Mesenchymal stem cell (in vitro differentiated cells and primary cell): ENCODE data around the gene GLI3.

ENCODE experiments used
- DNase-seq: peaks from one replicate; pipeline ENCODE4 v3.0.0-alpha.2; 2013
- H2AFZ ChIP-seq: one replicate; pipeline ENCODE4 v1.6.1; 2013; ENCODE audit warnings: low read depth, mild to moderate bottlenecking, control low read depth, inconsistent platforms, low read length, moderate library complexity
- H2AK5ac ChIP-seq: 2 replicates; pipeline ENCODE4 v1.6.1; 2013; ENCODE audit warnings: low read length, moderate library complexity, mild to moderate bottlenecking, inconsistent platforms; ENCODE audit not compliant: severe bottlenecking
- H2BK120ac ChIP-seq: one replicate; pipeline ENCODE4 v1.6.1; 2013; ENCODE audit warnings: low read depth, mild to moderate bottlenecking, inconsistent platforms, low read length, moderate library complexity
- H2BK12ac ChIP-seq, 2 experiments: one replicate each; pipeline ENCODE4 v1.6.1; 2013; ENCODE audit warnings: inconsistent platforms in 2 of 2, low read length in 2 of 2, mild to moderate bottlenecking in 2 of 2, moderate library complexity in 2 of 2, control low read depth in 1 of 2
- H2BK15ac ChIP-seq: one replicate; pipeline ENCODE4 v1.6.1; 2013; ENCODE audit warnings: mild to moderate bottlenecking, low read depth, inconsistent platforms; ENCODE audit not compliant: poor library complexity, severe bottlenecking
- H2BK5ac ChIP-seq: 2 replicates; pipeline ENCODE4 v1.6.1; 2013; ENCODE audit warnings: low read depth, mild to moderate bottlenecking, low read length, control low read depth, inconsistent platforms; ENCODE audit not compliant: poor library complexity, severe bottlenecking
- H3K14ac ChIP-seq, 2 experiments: one replicate each; pipeline ENCODE4 v1.6.1; 2013; ENCODE audit warnings: inconsistent platforms in 2 of 2, low read length in 2 of 2, control low read depth in 1 of 2, mild to moderate bottlenecking in 1 of 2, moderate library complexity in 1 of 2
- H3K18ac ChIP-seq, 2 experiments: one replicate each; pipeline ENCODE4 v1.6.1; 2013; ENCODE audit warnings: inconsistent platforms in 2 of 2, low read length in 2 of 2, control low read depth in 1 of 2, low read depth in 1 of 2, mild to moderate bottlenecking in 1 of 2
- H3K23ac ChIP-seq, 2 experiments: one replicate each; pipeline ENCODE4 v1.6.1; 2013; ENCODE audit warnings: inconsistent platforms in 2 of 2, low read length in 2 of 2, mild to moderate bottlenecking in 2 of 2, moderate library complexity in 2 of 2, control low read depth in 1 of 2
- H3K27ac ChIP-seq: 2 replicates; pipeline ENCODE4 v1.5.1; 2013; ENCODE audit warnings: mild to moderate bottlenecking, moderate library complexity, low read length, control low read depth, inconsistent platforms; ENCODE audit not compliant: poor library complexity, severe bottlenecking
- H3K27me3 ChIP-seq, 2 experiments: 2 replicates each; pipeline versions ENCODE4 v1.6.1 to v1.7.0; 2013; ENCODE audit warnings: low read length in 2 of 2, mild to moderate bottlenecking in 2 of 2, moderate library complexity in 2 of 2, control low read depth in 1 of 2, inconsistent platforms in 1 of 2; ENCODE audit not compliant: control insufficient read depth in 1 of 2, insufficient read depth in 1 of 2
- H3K36me3 ChIP-seq, 2 experiments: 2 replicates each; pipeline versions ENCODE4 v1.6.1 to v1.7.0; 2013; ENCODE audit warnings: low read length in 2 of 2, control low read depth in 1 of 2, inconsistent platforms in 1 of 2, low read depth in 1 of 2, mild to moderate bottlenecking in 1 of 2; ENCODE audit not compliant: insufficient read depth in 2 of 2, control insufficient read depth in 1 of 2
- H3K4ac ChIP-seq, 2 experiments: one replicate each; pipeline ENCODE4 v1.6.1; 2013; ENCODE audit warnings: inconsistent platforms in 2 of 2, low read length in 2 of 2, mild to moderate bottlenecking in 2 of 2, moderate library complexity in 2 of 2, control low read depth in 1 of 2, low read depth in 1 of 2
- H3K4me1 ChIP-seq: 2 replicates; pipeline ENCODE4 v1.6.1; 2013; ENCODE audit warnings: low read depth, low read length, control low read depth; ENCODE audit not compliant: control insufficient read depth, insufficient read depth
- H3K4me2 ChIP-seq: 2 replicates; pipeline ENCODE4 v1.6.1; 2013; ENCODE audit warnings: low read length, mild to moderate bottlenecking, inconsistent platforms; ENCODE audit not compliant: poor library complexity, severe bottlenecking
- H3K4me3 ChIP-seq, 2 experiments: 2 replicates each; pipeline versions ENCODE4 v1.5.1 to v1.7.0; 2013; ENCODE audit warnings: low read length in 2 of 2, mild to moderate bottlenecking in 2 of 2, control low read depth in 1 of 2, low read depth in 1 of 2; ENCODE audit not compliant: insufficient read depth in 1 of 2
- H3K79me1 ChIP-seq: replicated peaks from 2 replicates; pipeline ENCODE4 v1.6.1; 2013; ENCODE audit warnings: mild to moderate bottlenecking, control low read depth, low read length, inconsistent platforms; ENCODE audit not compliant: poor library complexity, severe bottlenecking
- H3K9ac ChIP-seq: 2 replicates; pipeline ENCODE4 v1.7.0; 2013; ENCODE audit warnings: mild to moderate bottlenecking, low read length, moderate library complexity
- H3K9me3 ChIP-seq: 2 replicates; pipeline ENCODE4 v1.7.0; 2013; ENCODE audit warnings: mild to moderate bottlenecking, low read length; ENCODE audit not compliant: control insufficient read depth
- H4K8ac ChIP-seq: one replicate; pipeline ENCODE4 v1.6.1; 2013; ENCODE audit warnings: inconsistent platforms, mild to moderate bottlenecking, low read length, moderate library complexity
- H4K91ac ChIP-seq: one replicate; pipeline ENCODE4 v1.6.1; 2013; ENCODE audit warnings: mild to moderate bottlenecking, low read length, inconsistent platforms
- WGBS: methylation state at CpG from one replicate; pipeline ENCODE4 v1.1.7; 2013; ENCODE audit warnings: mixed read lengths; 5-methylcytosine and 5-hydroxymethylcytosine counted together

GLI3 gene

GRCh38 chr7:42125321-42125720 lies 111.7 kb downstream of the GLI3 start:
- H4K8ac ChIP-seq, result no peak overlapping the region
- H2BK12ac ChIP-seq, result no peak overlapping the region
- no peak overlapping the region for H3K23ac ChIP-seq
- H3K9me3 ChIP-seq, result no peaks in the 10 kb centered on the region
- H2AFZ ChIP-seq, result no peak overlapping the region
- no peak overlapping the region for H2BK5ac ChIP-seq
- peaks cover 10% of the 10 kb centered on the region for H3K79me1 ChIP-seq
- no peak overlapping the region for H3K4me3 ChIP-seq
- no peak overlapping the region for H3K18ac ChIP-seq
- no peak overlapping the region for H3K9ac ChIP-seq
- H3K27ac ChIP-seq, result no peak overlapping the region
- peaks cover 0 to 4% of the 10 kb centered on the region in 2 experiments for H3K36me3 ChIP-seq
- no peak overlapping the region for H3K4ac ChIP-seq
- H3K14ac ChIP-seq, result no peak overlapping the region
- no peak overlapping the region for H4K91ac ChIP-seq
- H3K27me3 ChIP-seq, result no peaks in the 10 kb centered on the region
- no peak overlapping the region for H2BK15ac ChIP-seq
- no peak overlapping the region for H2BK120ac ChIP-seq
- 62% methylated on average over 8 of the region's 8 CpGs for WGBS
- no peak overlapping the region for H3K4me2 ChIP-seq
- no peaks in the 10 kb centered on the region for H3K4me1 ChIP-seq
- no peak overlapping the region for H2AK5ac ChIP-seq
- DNase-seq, result no peak

GRCh38 chr7:42123716-42124115 lies 113.3 kb downstream of the GLI3 start:
- Histone ChIP-seq H4K8ac (no peak overlapping the region), H2AFZ (no peak overlapping the region), H3K4ac (no peak overlapping the region), H3K36me3 (peaks cover 0 to 4% of the 10 kb centered on the region in 2 experiments), H3K4me1 (no peaks in the 10 kb centered on the region), H2BK15ac (no peak overlapping the region), H2BK120ac (no peak overlapping the region), H2BK12ac (no peak overlapping the region), H3K4me3 (no peak overlapping the region), H2AK5ac (no peak overlapping the region), H3K18ac (no peak overlapping the region), H2BK5ac (no peak overlapping the region), H3K27ac (no peak overlapping the region), H3K4me2 (no peak overlapping the region), H3K23ac (no peak overlapping the region), H3K27me3 (no peaks in the 10 kb centered on the region), H3K9ac (no peak overlapping the region), H3K9me3 (no peaks in the 10 kb centered on the region), H3K79me1 (peaks cover 11% of the 10 kb centered on the region), H4K91ac (no peak overlapping the region), H3K14ac (no peak overlapping the region)
- DNase-seq, result no peak
- WGBS, result 96% methylated on average over 4 of the region's 6 CpGs

- Histone ChIP-seq H3K36me3 (peaks cover 0 to 4% of the 10 kb centered on the region in 2 experiments), H3K14ac (no peak overlapping the region), H4K91ac (no peak overlapping the region), H2BK5ac (no peak overlapping the region), H3K4me1 (no peaks in the 10 kb centered on the region), H3K9ac (no peak overlapping the region), H3K4me3 (no peak overlapping the region), H3K79me1 (peaks cover 10% of the 10 kb centered on the region), H3K27me3 (no peaks in the 10 kb centered on the region), H3K4me2 (no peak overlapping the region), H3K18ac (no peak overlapping the region), H2BK15ac (no peak overlapping the region), H2AK5ac (no peak overlapping the region), H3K23ac (no peak overlapping the region), H3K9me3 (no peaks in the 10 kb centered on the region), H2BK12ac (no peak overlapping the region), H3K4ac (no peak overlapping the region), H4K8ac (no peak overlapping the region), H2BK120ac (no peak overlapping the region), H2AFZ (no peak overlapping the region), H3K27ac (no peak overlapping the region)
- no peak for DNase-seq
- 99% methylated on average over 8 of the region's 8 CpGs for WGBS
Measured at GRCh38 chr7:42120191-42120590, 116.8 kb downstream of the GLI3 start.

- Histone ChIP-seq H2BK15ac (no peak overlapping the region), H4K8ac (no peak overlapping the region), H3K9me3 (no peaks in the 10 kb centered on the region), H2BK5ac (no peak overlapping the region), H3K36me3 (no peaks in the 10 kb centered on the region), H3K4me3 (no peak overlapping the region), H3K27me3 (no peaks in the 10 kb centered on the region), H3K23ac (no peak overlapping the region), H3K4me2 (no peak overlapping the region), H3K4ac (no peak overlapping the region), H3K18ac (no peak overlapping the region), H2BK120ac (no peak overlapping the region), H3K79me1 (peaks cover 8% of the 10 kb centered on the region), H2BK12ac (no peak overlapping the region), H2AFZ (no peak overlapping the region), H3K14ac (no peak overlapping the region), H4K91ac (no peak overlapping the region), H3K9ac (no peak overlapping the region), H3K4me1 (no peaks in the 10 kb centered on the region), H3K27ac (no peak overlapping the region), H2AK5ac (no peak overlapping the region)
- no peak for DNase-seq
- 94% methylated on average over 4 of the region's 4 CpGs for WGBS
Measured at GRCh38 chr7:42117201-42117600, 119.8 kb downstream of the GLI3 start.
